ENCODE data around the gene EXOC6B. TPM values are rescaled to one million over a fixed set of nuclear protein-coding genes. Genes with fewer than 3 reads are reported as not detected.

Gene EXOC6B
- total and polyA plus RNA-seq, 2 of the 8 experiments (the other 6 are each of a cell fraction or from before 2014, with no cell fraction given), result 13.5 to 33.0 TPM

GRCh38 chr2:72155737-72156136 lies 670.1 kb downstream of the EXOC6B start (continued):
- TF ChIP-seq ATF2 (IDR thresholded peaks at IDR 0.05; ENCODE audit: low read length) (no peak), TEAD4 (IDR thresholded peaks at IDR 0.05; ENCODE audit: low read depth, low read length) (no peak), GABPA (IDR thresholded peaks at IDR 0.05; ENCODE audit: borderline replicate concordance, insufficient read depth, low read length) (no peak), CHD2 (IDR thresholded peaks at IDR 0.05; ENCODE audit: low read length) (no peak), RXRA (IDR thresholded peaks at IDR 0.05; ENCODE audit: insufficient read depth, low read depth, low read length) (no peak)
